NCI-H2227 (cell line): ENCODE results near the gene SPAG6.
"Not testable (repeated sequence)": the region's sequence is repeated elsewhere in the genome, so short reads cannot be mapped to it uniquely, and the experiment has no call there.

Experiments
- DNase-seq: peaks from one replicate; lab custom pipeline; 2025; ENCODE audit not compliant: unreplicated experiment; lab: John Stamatoyannopoulos, UW

SPAG6 gene

GRCh38 chr10:22345301-22346095 is at the start of gene SPAG6:
Gene SPAG6, plus strand, starts transcription at chr10:22345496. Its CDS starts 116 bp downstream, at chr10:22345612.
- DNase-seq = peak; percentile 88

- no peak for DNase-seq
Measured at GRCh38 chr10:22301193-22301592, 44.1 kb upstream of the SPAG6 start.

GRCh38 chr10:22303461-22303860 is 41.8 kb upstream of the SPAG6 start:
- no peak for DNase-seq

- DNase-seq = no peak
Measured at GRCh38 chr10:22305721-22306120, 39.6 kb upstream of the SPAG6 start.

- DNase-seq = no peak
Measured at GRCh38 chr10:22308390-22308789, 36.9 kb upstream of the SPAG6 start.

- DNase-seq = no peak
Measured at GRCh38 chr10:22309180-22310000, 35.9 kb upstream of the SPAG6 start.

GRCh38 chr10:22310012-22310411 is 35.3 kb upstream of the SPAG6 start:
- DNase-seq = not testable (repeated sequence)

- no peak for DNase-seq
Measured at GRCh38 chr10:22310928-22311327, 34.4 kb upstream of the SPAG6 start.

- no peak for DNase-seq
Measured at GRCh38 chr10:22314852-22315251, 30.4 kb upstream of the SPAG6 start.

- DNase-seq = no peak
Measured at GRCh38 chr10:22315455-22316285, 29.6 kb upstream of the SPAG6 start.

GRCh38 chr10:22316286-22317075 is 28.8 kb upstream of the SPAG6 start, which contains the start of gene COMMD3:
Gene COMMD3, plus strand, starts transcription at chr10:22316388. Its CDS starts 30 bp downstream, at chr10:22316418.
- DNase-seq = peak; percentile 90

GRCh38 chr10:22317076-22317370 is 28.3 kb upstream of the SPAG6 start:
- no peak for DNase-seq

GRCh38 chr10:22317771-22318565 is 27.3 kb upstream of the SPAG6 start:
- DNase-seq = no peak

GRCh38 chr10:22318772-22319171 is 26.5 kb upstream of the SPAG6 start:
- no peak for DNase-seq

- DNase-seq = no peak
Measured at GRCh38 chr10:22319547-22319979, 25.7 kb upstream of the SPAG6 start.

- no peak for DNase-seq
Measured at GRCh38 chr10:22319980-22320558, 25.2 kb upstream of the SPAG6 start.

- DNase-seq = peak; percentile 84
Measured at GRCh38 chr10:22320591-22321155, 24.6 kb upstream of the SPAG6 start, which contains the start of gene BMI1. Gene BMI1, plus strand, starts transcription at chr10:22321099. Its CDS starts 5,351 bp downstream, at chr10:22326450.

GRCh38 chr10:22321156-22321923 is 24.0 kb upstream of the SPAG6 start:
- peak; percentile 62 for DNase-seq
